Neutrophil (primary cell): Measurements from ENCODE around the gene DNAJB11.

ENCODE experiments used
- H3K27ac ChIP-seq: fragments of 200-600 bp; sonication (generic); 2 replicates; pipeline ENCODE4 v1.5.1; 2016; ENCODE audit warnings: mild to moderate bottlenecking, moderate library complexity
- H3K27me3 ChIP-seq: fragments of 200-600 bp; sonication (generic); 2 replicates; pipeline ENCODE4 v1.6.0; 2016; ENCODE audit warnings: mild to moderate bottlenecking
- H3K36me3 ChIP-seq: fragments of 200-600 bp; sonication (generic); 2 replicates; pipeline ENCODE4 v1.5.1; 2017
- H3K4me1 ChIP-seq, 2 experiments: fragments of 200-600 bp in 1 of 2; sonication (generic) in 1 of 2; 1 replicate in 1 of 2; 2 replicates in 1 of 2; pipeline versions ENCODE4 v1.5.1 to v1.6.1; 2013 to 2016; ENCODE audit warnings: low read depth in 1 of 2, low read length in 1 of 2, mild to moderate bottlenecking in 1 of 2, moderate library complexity in 1 of 2; ENCODE audit not compliant: control insufficient read depth in 1 of 2, insufficient read depth in 1 of 2
- H3K4me3 ChIP-seq, 2 experiments: fragments of 200-600 bp in 1 of 2; sonication (generic) in 1 of 2; 1 replicate in 1 of 2; 2 replicates in 1 of 2; pipeline ENCODE4 v1.5.1; 2013 to 2016; ENCODE audit warnings: low read depth in 1 of 2, low read length in 1 of 2, mild to moderate bottlenecking in 1 of 2, moderate library complexity in 1 of 2
- H3K9me3 ChIP-seq: fragments of 200-600 bp; sonication (generic); 2 replicates; pipeline ENCODE4 v1.5.1; 2016
- TF ChIP-seq, protein P1 (sequence below): fragments of 200-600 bp; sonication (generic); IDR thresholded peaks from 2 replicates; pipeline ENCODE4 v1.5.1; 2016; ENCODE audit warnings: antibody characterized with exemption

DNAJB11 gene

DNA sequence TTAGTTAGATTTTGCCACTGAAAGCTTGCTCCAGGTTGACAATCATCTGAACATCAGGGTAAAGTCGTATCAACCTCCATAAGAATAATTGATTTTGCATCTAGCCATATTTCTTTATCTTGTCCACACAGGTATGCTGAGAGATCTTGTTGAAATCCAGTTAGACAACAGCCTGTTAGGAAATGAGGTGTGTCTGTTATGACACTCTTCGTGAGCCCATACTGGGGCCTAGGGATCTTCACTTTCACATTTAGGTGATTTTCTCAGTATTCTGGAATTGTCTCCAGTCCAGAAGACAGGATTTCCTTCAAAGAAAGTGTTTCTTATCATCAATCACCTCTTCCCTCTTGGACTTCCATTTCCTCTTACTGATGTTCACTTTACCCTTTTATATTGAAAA lies 18.1 kb downstream of the DNAJB11 start:
- Histone ChIP-seq H3K27me3 (no peaks in the 10 kb centered on the region), H3K9me3 (no peaks in the 10 kb centered on the region), H3K36me3 (peaks cover 27% of the 10 kb centered on the region), H3K27ac (no peak overlapping the region), H3K4me3 (no peak overlapping the region), H3K4me1 (no peaks in the 10 kb centered on the region)
- TF ChIP-seq, protein P1, sequence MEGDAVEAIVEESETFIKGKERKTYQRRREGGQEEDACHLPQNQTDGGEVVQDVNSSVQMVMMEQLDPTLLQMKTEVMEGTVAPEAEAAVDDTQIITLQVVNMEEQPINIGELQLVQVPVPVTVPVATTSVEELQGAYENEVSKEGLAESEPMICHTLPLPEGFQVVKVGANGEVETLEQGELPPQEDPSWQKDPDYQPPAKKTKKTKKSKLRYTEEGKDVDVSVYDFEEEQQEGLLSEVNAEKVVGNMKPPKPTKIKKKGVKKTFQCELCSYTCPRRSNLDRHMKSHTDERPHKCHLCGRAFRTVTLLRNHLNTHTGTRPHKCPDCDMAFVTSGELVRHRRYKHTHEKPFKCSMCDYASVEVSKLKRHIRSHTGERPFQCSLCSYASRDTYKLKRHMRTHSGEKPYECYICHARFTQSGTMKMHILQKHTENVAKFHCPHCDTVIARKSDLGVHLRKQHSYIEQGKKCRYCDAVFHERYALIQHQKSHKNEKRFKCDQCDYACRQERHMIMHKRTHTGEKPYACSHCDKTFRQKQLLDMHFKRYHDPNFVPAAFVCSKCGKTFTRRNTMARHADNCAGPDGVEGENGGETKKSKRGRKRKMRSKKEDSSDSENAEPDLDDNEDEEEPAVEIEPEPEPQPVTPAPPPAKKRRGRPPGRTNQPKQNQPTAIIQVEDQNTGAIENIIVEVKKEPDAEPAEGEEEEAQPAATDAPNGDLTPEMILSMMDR, result no peak

DNA sequence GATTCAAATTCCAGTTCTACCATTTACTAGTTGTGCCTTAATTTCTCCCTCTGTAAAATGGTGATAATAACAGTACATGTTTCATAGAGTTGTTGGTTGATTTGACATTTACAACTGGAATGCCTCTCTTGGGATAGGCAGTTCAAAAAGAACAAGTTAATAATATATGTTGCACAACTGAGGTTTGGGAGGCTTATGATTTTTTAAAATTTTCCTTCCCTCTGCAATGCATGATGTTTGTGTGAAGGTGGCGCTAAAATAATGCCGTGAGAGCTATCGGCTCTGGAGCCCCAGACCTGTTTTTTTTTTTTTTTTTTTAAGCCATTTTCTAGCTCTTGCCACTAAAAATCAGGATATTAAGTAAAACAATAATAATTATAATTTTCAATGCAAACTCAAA lies 18.6 kb downstream of the DNAJB11 start:
- no peaks in the 10 kb centered on the region for H3K27me3 ChIP-seq
- no peak overlapping the region for H3K4me3 ChIP-seq
- H3K9me3 ChIP-seq, result no peaks in the 10 kb centered on the region
- no peaks in the 10 kb centered on the region for H3K4me1 ChIP-seq
- H3K27ac ChIP-seq, result no peak overlapping the region
- H3K36me3 ChIP-seq, result peaks cover 22% of the 10 kb centered on the region
- TF ChIP-seq, protein P1, result no peak

- peaks cover 13% of the 10 kb centered on the region for H3K36me3 ChIP-seq
- TF ChIP-seq, protein P1, result no peak
Observed at GRCh38 chr3:186589856-186590579, 19.5 kb downstream of the DNAJB11 start.

GRCh38 chr3:186590580-186591295 lies 20.2 kb downstream of the DNAJB11 start:
- no peaks in the 10 kb centered on the region for H3K27me3 ChIP-seq
- no peak overlapping the region for H3K27ac ChIP-seq
- H3K36me3 ChIP-seq, result peaks cover 6% of the 10 kb centered on the region
- TF ChIP-seq, protein P1, result no peak
- no peaks in the 10 kb centered on the region for H3K4me1 ChIP-seq
- no peak overlapping the region for H3K4me3 ChIP-seq
- H3K9me3 ChIP-seq, result no peaks in the 10 kb centered on the region

More at GRCh38 chr3:186589856-186590579, 19.5 kb downstream of the DNAJB11 start:
- no peak overlapping the region for H3K27ac ChIP-seq
- no peaks in the 10 kb centered on the region for H3K4me1 ChIP-seq
- no peaks in the 10 kb centered on the region for H3K9me3 ChIP-seq
- no peaks in the 10 kb centered on the region for H3K27me3 ChIP-seq
- H3K4me3 ChIP-seq, result no peak overlapping the region

DNA sequence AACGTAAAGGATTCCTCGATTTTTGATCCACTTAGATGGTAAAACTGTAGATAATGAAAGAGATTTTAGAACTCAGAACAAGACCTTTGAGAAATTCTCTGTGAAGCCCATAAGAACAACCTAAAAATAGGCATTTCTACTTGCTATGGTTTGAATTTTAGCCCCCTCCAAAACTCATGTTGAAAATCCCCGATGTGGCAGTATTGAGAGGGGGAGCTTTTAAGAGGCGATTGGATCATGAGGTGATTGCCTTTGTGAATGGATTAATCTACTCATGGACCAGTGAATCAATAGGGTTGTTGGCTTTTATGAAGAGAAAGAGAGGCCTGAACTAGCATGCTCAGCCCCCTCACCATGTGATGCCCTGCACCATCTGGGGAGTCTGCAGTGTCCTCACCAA lies 22.2 kb downstream of the DNAJB11 start:
- H3K9me3 ChIP-seq, result no peaks in the 10 kb centered on the region
- H3K4me3 ChIP-seq, result no peak overlapping the region
- TF ChIP-seq, protein P1, result no peak
- no peaks in the 10 kb centered on the region for H3K27me3 ChIP-seq
- H3K4me1 ChIP-seq, result no peaks in the 10 kb centered on the region
- no peaks in the 10 kb centered on the region for H3K36me3 ChIP-seq
- no peak overlapping the region for H3K27ac ChIP-seq
